COLO668 (cell line): ENCODE data around the gene AHCYL2.
"Not testable (repeated sequence)": the region's sequence is repeated elsewhere in the genome, so short reads cannot be mapped to it uniquely, and the experiment has no call there.

Experiments
- DNase-seq: peaks from one replicate; lab custom pipeline; 2025; ENCODE audit not compliant: unreplicated experiment; lab: John Stamatoyannopoulos, UW

The AHCYL2 gene

DNA sequence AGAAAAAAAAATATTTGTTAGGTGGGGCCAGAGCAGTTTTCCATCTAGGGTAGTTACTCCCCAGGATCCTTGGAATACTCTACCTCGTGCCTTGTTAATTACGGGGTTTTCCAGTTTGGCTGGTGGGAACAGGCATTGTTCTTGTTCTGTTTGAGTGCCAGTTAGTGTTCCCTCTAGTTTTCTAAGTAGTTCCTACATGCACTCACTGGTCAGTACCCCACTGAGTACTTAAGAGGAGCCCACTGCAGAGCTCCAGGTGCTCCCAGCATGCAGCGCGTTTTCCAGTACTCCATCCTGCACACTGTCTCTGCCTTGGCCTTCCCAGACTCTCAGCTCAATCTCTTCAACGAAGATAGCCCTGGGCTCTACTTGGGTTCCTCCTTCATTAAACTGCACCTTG is 58.0 kb downstream of the AHCYL2 start:
- no peak for DNase-seq

DNA sequence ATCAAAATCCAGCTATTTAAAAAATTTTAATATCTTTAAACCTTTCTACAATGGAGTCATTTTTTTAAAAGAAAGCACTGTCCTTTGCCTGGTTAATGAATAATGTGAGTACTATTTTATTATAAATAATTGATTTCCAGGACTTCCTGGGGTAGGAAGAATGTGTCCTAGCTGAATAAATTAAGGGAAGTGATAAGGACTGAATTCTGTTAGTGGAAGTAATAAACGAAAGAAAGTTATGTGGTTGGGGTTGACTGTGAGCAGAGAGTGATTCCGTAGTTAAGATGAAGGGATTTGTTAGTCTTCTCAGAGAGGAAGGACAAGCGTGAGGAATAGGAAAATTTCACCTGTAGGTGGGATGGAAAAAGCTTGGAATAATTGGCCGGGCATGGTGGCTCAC is 59.1 kb downstream of the AHCYL2 start:
- no peak for DNase-seq

DNA sequence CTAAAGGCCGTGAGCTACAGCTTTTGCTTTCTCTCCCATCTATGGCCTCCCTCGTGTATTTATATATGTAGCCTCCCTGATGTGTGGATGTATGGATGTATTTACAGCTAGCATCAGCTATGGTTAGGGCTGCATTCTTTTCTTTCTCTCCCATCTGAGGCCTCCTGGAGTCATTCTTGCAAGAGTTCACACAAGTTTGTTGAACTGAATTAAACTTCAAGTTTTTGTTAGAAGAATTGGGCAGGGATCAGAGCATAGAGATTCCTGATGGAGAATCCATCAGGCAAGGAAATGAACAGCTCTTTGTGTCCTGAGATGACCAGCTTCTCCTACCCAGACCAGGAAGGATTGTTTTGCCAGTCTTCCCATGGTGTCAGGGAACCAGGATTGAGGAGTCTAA is 60.3 kb downstream of the AHCYL2 start:
- no peak for DNase-seq

DNA sequence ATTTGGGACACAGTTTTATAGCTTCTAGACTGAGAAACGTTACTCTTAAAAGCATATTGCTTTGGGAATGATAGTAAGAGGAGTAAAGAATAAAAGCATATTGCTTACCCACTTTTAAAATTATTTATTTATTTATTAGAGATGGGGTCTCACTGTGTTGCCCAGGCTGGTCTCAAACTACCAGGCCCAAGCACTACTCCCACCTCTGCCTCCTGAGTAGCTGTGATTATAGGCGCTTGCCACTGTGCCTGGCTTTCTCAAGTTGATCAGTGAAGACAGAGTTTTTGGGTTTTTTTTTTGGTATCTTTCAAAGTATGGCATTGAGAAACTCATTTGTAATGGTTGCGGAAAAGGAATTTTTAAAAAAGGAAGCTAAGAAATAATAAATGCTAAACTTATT is 68.0 kb downstream of the AHCYL2 start:
- DNase-seq, result no peak

DNA sequence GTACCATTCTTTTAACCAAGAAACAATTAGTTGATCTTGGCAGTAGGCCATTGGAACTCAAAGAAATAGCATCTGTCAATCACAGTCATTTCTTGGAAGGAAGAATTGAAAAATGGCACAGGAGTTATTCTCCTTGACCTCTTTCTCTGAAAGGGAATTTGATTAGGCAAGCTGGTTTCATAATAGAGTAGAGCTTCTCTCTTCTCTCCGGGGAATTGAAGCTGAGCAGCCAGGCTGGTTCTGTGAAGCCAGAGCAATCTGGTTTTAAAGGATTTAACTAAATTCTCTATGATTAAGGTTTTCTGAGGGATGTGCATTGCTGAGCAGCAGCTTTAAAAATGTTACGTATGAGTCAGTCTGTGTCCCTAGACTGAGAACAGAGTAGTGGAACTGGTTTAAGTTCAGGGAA is 70.2 kb downstream of the AHCYL2 start:
- DNase-seq, result no peak

DNA sequence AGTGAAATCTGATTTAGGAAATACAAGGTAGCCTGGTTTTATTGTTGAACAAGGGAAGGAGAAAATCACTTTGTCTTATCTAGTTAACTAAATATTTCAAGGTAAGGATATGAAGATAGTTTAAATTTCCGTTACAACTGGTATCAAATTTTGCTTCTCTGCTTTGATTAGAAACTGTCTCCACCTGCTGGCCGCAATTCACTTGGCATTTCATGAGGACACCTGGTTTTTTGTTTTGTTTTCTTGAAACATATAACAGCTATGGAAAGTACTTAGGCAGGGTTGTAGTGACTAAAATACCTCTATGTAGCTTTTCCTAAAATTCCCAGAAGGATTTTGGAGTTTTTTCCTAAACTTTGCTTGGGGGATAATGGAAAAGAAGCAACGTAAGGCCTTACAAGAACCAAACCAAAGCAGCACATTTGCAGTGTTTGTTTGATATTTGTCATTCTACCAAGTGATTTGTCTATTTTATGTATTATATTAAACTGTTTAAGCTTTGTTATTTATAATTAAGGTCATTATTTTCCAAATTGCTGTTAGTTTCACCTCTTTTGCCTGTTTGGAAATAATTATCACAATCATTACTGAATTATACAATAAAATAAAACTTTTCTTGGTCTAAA is 73.6 kb downstream of the AHCYL2 start:
- peak; percentile 45 for DNase-seq

DNA sequence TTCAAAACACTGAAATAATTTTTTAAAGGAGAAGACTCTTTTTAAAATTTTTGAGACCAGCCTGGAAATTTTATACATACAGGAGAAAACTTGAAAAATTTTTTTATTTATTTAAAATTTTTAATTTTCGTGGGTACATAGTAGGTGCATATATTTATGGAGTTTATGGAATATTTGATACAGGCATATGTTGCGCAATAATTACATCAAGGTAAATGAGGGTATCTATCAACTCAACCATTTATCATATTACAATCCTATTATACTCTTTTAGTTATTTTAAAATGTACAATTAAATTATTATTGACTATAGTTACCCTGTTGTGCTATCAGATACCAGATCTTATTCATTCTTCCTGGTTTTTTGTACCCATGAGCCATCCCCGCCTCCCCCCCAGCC is 75.1 kb downstream of the AHCYL2 start:
- DNase-seq, result no peak

DNA sequence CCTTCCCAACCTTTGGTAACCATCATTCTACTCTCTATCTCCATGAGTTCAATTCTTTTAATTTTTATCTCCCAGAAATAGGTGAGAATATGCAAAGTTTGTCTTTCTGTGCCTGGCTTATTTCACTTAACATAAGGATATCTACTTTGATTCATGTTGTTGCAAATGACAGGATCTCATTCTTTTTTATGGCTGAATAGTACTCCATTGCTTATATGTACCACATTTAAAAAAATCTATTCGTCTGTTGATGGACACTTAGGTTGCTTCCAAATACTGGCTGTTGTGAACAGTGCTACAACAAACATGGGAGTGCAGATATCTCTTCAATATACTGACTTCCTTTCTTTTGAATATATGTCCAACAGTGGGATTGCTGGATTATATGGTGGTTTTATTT is 75.5 kb downstream of the AHCYL2 start:
- DNase-seq, result not testable (repeated sequence)

DNA sequence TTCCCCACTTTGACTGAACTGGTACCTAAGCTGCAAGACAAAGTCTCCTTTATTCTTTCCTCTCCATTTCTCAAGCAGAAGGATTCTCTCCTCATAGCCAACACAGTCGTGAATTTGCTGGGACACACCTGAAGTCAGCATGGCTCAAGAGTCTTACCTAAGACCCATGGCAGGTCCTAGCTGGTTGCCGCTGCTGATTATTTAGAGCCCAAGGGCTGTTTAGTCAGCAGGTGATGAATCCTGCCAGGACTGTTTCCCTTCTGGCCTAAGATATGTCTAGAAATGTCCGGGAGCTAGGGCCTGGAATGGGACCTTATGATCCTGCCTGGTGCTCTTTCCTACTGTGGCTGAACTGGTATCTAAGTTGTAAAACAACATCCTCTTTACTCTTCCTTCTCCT is 82.8 kb downstream of the AHCYL2 start:
- DNase-seq, result no peak

DNA sequence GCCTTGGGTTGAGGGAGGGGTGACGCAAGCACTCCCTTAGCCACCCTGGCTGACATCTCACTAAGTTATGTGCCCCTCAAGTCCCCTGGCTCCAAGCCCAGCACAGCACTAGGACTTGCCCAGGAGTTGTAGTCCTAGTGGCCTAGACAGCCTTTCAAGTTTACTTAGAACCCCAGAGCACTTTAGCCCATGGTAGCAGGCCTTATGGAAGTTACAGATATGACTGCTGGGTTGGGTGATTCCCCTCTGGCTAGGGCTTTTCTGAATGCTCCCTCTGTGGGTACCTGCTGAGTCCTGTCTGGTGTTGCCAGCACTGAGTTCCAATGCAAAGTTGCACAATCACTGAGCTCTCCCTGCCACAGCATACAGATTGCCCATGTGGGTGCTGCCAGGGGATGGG is 83.2 kb downstream of the AHCYL2 start:
- DNase-seq, result no peak

DNA sequence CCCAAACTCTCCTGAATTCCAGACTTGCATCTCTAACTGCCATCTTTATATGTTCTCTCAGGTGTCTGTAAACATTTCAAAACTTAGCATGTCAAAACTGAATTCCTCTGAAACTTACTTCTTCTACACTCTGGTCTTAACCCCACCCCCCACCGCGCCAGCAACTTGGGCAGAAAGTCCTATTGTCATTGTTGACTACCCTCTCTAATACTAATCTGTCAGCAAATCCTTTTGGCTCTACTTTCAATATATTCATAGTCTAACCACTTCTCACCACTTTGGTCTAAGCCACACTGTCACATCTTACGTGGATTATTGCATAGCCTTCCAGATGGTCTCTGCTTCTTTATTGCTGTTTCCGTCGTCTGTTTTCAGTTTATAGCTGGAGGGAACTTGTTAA is 86.6 kb downstream of the AHCYL2 start:
- DNase-seq, result no peak

DNA sequence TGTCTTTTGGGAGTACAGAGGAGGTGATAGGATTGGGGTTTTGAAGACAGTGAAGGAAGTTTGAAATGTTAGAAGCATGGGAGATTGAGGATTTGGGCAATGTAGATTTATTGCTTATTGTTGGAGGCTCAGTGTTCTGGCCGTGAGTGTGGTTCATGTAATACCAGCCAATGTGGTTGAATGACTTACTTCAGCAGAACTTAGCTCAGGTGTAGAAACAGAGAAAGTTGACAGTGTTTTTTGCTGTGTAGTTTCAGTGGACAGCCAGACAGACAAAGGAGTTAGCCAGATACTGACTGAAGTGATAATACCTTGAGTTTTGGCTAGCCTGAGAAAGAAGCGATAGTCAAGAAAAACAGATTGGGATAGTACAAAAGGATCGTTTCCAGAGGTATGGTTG is 88.5 kb downstream of the AHCYL2 start:
- no peak for DNase-seq

DNA sequence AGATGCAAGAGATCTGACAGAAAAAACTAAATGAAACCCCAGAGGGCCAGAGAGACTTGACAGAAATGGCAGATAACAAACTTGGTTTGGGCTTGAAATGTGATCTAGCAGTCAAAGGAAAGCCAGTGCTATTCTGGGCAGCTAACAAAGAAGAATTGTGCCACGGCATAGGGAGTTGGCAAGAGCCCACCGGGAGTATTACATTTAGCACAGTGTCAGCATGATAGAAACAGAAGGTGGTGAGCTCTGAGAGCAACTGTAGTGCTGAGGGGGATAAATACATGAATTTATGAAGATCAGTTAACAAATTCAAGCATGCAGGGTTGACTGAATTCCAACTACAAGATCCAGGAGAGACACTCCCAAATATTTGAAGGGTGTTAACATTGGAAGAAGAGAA is 91.1 kb downstream of the AHCYL2 start:
- DNase-seq, result no peak

DNA sequence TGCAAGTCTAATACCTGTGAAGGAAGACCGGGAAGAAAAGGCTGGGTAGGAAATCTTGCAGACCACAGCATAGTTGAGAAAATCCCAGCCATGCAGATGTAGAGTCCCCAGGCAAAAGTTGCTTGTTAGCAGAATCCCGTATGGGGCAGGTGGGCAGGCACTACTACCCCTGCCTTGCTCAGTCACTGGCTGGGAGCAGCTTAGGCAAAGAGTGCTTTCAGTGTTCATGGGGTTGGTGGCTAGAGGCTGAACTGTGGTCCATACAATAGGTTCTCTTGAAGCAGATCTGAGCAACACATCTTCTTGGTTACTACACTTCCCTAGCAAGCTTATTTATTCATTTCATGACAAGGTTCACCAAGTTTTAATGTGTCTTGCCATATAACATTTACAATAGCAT is 92.6 kb downstream of the AHCYL2 start:
- no peak for DNase-seq

DNA sequence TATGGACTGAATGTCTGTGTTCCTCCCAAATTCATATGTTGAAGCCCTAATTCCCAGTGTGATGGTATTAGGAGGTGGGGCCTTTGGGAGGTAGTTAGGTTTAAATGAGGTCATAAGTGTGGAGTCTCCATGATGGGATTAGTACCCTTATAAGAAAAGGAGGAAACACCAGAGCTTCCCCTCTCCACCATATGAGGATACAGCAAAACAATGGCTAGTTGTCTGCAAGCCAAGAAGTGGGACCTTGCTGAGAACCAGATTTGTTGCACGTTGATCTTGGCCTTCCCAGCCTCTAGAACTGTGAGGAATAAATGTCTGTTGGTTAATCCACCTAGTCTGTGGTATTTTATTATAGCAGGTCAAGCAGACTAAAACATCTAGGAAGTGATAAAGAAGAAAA is 102.2 kb downstream of the AHCYL2 start:
- DNase-seq, result no peak

DNA sequence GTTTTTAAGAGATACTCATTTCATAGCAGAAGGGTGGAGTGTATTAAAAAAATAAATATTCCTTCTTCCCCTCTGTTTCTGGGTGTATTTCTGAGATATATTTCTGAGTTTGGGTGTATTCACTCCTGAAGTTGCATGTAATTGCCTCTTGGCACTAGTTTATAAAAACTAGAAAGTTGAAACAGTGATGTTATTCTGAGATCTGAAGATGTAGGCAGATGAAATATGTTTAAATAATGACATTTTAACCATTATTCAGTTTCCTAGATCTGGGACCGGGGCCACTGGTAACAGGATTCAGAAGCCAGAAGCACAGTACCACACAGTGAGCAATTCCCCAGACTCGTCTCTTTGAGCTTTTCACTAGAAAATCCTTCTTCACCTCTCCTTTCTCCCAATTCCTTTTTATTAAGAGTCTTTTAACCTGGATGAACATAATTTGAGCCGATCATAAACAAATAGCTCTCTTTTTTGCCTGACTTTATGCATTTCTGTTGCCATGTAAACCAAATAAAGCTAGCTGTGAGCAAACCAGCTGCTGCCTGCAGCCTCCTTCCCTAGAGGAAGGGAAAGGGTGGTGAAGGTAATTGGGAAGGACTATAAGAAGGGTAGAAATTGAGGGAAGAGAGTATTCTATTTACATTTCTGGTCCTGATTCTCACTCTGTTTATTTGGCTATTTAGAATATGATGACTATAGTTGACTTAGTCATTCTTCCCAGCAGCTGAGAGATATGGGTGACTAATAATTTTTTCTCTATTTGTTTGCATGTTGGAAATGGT is 107.6 kb downstream of the AHCYL2 start:
- DNase-seq, result no peak

DNA sequence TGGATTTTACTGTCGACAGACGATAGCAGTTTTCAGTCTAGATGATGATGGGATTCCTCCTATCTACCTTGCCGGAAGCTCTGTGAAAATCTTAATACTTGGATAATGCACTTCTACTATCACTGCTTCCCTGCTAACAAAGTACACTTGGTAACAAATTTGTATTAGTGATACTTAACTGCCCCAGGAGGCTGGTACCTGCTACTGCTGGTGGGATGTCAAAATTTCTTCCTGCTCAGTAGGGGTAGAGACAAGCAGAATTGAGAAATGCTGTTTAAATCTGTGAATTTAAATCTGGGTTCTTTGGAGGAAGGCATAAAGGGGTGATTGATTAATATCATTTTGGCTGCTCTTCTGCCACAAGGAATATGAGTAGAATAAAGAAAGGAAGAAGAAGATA is 109.6 kb downstream of the AHCYL2 start:
- DNase-seq, result no peak

DNA sequence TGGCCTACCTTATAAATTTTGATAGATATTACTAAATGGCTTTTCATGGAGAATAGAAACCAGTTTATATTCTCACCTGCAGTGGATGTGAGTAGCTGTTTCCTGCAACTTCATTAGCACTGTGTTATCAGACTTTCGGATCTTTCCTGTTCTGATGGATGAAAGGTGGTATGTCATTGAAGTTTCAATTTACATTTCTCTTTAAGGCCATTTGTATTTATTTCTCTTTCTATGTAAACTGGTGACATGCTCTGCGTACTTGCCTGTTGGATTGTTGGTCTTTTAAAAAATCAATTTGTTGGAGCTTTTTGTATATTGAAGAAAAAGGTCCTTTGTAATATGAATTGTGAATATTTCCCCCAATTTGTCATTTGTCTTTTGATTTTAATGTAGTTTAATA is 113.6 kb downstream of the AHCYL2 start:
- DNase-seq, result no peak

DNA sequence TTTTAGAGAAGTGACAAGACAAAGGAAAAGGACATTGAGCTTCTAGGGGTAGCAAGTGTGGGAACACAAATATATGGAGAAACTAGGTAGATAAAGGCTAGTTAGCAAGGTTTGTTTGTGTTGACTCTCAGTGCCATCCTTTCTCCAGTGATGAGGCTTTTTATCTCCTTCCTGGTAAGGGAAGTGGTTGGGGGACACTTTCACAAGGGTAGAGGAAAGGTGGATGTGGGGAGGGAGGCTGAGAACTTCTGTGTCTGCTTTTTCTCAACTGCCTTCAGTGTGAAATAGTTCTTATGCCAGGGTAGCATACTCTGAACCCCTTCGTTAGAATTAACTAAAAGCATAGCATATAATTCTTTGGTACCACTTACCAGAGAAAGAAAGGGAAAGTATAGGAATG is 116.4 kb downstream of the AHCYL2 start:
- no peak for DNase-seq

DNA sequence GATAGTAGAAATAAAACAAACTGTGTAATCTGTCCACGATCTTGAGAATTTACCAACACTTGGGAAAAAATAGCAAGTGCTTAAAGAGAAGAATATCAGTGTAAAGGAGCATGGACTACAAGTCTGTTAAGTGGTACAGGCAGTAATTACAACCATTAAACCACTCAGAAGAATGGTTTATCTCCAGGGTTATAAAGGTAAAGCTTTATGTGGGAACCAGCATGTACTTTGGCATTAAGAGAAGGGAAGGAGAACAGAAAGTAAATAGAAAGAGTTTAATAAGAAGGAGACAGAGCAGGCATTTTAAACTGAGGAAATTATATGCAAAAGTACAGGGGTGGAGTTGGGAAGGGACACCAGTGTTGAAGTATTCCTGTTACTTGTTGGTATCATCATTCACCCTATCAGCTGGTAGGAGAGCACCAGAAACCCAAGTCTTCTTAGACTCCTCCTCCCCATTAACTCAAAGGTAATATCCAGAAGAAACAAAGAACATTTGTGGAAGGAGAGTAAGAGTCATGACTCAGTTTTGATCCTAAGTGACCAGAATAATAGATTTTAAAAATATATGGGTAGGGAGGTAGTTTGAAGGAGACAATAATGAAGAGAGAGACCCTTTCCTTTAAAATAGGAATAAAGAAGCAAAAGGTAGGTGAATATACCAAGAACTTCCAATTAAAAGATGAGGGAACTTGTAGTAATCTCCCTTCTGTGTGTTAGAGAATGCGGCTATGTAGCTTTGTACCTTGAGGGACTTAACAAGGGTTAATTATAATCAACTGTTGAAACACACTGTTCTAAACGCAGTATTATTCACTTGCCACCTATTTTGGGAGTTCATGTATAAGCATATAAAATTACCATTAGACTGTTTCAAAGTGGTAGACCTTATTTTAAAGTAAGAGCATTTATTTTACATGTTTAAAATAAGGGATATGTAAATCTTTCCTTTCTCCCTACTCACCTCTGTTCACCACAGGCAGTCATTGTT is 117.3 kb downstream of the AHCYL2 start:
- DNase-seq, result no peak

DNA sequence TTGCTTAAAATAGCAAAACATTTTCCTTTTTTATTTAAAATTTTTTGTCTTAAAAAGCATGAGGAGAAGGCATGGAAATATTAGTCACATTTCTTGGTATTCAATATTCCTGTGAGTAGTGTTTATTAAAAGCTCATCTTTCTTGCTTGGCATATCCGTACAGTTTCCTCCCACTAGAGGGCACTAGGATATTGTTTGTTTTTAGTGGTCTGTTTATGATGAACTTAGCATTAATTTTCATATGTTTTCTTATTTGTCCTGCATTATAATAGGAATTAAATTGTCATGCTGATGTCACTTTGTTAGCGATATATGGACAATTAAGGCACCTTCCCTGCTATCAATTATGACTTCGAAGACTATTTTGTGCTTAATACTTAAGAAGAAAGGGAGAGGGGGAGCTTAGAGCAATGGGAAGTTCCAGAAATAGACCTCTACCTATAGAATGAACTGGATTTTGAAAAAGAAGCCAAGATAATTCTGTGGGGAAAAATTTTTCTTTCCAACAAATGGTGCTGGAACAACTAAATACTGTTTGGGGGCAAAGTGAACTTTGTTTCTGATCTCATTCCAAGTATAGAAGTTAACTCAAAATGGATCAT is 118.4 kb downstream of the AHCYL2 start:
- no peak for DNase-seq
